ENCODE data around the gene EWSR1.

The EWSR1 gene

DNA sequence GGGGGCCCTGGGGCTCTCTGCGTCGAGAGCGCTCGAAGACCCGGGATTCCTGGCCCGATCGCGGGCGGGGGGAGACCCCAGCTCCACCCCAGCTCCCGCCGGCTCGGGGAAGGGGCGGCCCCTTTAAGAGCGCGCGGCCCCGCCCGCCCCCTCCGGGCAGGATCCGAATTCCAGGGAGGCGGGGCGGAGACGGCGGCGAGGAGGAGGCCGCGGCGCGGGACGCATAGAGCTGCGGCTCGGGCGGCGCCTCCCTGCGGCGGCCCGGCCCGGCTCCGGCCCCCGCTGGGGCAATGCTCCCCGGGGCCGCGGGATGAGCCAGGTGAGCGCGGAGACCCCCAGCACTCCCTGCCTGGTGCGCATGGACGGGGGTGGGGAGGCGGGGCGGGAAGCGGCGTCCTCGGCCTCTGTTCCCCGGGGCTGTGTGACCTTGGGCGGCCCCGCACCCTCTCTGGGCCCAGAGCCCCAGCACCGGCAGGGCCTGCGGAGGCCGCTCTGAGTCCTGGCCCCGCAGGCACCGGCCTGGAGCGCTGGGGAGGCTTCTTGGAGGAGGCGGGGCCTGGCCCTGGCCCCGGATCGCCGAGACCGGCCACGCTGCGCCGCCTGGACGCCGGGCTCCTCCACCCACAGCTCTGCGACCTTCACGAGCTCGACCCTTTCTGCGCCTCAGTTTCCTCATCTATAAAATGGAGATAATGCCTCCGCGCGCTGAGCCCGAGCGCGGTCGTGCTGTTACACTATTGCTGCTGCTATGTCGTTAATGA lies 38.9 kb downstream of the EWSR1 start (continued):
- TF ChIP-seq ZNF501 (tag by site-specific recombination; IDR thresholded peaks at IDR 0.05), result no peak
- no peak; the same call in 1 of the 2 replicates for TF ChIP-seq ZEB2 (tag by site-specific recombination; IDR thresholded peaks at IDR 0.05)
- TF ChIP-seq SETDB1 (IDR thresholded peaks at IDR 0.05; ENCODE audit: insufficient read length, low read length), result no peak
- no peak for TF ChIP-seq OSR2 (tag by site-specific recombination; IDR thresholded peaks at IDR 0.05)
- TF ChIP-seq ZBTB17 (tag by site-specific recombination; IDR thresholded peaks at IDR 0.05), result no peak
- TF ChIP-seq, protein P1, sequence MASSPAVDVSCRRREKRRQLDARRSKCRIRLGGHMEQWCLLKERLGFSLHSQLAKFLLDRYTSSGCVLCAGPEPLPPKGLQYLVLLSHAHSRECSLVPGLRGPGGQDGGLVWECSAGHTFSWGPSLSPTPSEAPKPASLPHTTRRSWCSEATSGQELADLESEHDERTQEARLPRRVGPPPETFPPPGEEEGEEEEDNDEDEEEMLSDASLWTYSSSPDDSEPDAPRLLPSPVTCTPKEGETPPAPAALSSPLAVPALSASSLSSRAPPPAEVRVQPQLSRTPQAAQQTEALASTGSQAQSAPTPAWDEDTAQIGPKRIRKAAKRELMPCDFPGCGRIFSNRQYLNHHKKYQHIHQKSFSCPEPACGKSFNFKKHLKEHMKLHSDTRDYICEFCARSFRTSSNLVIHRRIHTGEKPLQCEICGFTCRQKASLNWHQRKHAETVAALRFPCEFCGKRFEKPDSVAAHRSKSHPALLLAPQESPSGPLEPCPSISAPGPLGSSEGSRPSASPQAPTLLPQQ (tag by site-specific recombination; IDR thresholded peaks at IDR 0.05), result peak; percentile 98
- peak; percentile 50; the same call in 1 of the 2 replicates for TF ChIP-seq KLF10 (tag by site-specific recombination; IDR thresholded peaks at IDR 0.05)
- TF ChIP-seq ZNF548 (tag by site-specific recombination; IDR thresholded peaks at IDR 0.05), result no peak
- TF ChIP-seq ZSCAN16 (tag by site-specific recombination; IDR thresholded peaks at IDR 0.05), result no peak
- TF ChIP-seq ZNF843 (tag by site-specific recombination; IDR thresholded peaks at IDR 0.05), result no peak
- TF ChIP-seq ZNF350 (tag by site-specific recombination; IDR thresholded peaks at IDR 0.05), result no peak
- TF ChIP-seq, protein P2, sequence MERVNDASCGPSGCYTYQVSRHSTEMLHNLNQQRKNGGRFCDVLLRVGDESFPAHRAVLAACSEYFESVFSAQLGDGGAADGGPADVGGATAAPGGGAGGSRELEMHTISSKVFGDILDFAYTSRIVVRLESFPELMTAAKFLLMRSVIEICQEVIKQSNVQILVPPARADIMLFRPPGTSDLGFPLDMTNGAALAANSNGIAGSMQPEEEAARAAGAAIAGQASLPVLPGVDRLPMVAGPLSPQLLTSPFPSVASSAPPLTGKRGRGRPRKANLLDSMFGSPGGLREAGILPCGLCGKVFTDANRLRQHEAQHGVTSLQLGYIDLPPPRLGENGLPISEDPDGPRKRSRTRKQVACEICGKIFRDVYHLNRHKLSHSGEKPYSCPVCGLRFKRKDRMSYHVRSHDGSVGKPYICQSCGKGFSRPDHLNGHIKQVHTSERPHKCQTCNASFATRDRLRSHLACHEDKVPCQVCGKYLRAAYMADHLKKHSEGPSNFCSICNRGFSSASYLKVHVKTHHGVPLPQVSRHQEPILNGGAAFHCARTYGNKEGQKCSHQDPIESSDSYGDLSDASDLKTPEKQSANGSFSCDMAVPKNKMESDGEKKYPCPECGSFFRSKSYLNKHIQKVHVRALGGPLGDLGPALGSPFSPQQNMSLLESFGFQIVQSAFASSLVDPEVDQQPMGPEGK (tag by site-specific recombination; IDR thresholded peaks at IDR 0.05), result peak; percentile 66; the same call in 1 of the 2 replicates
- no peak for TF ChIP-seq REPIN1 (tag by site-specific recombination; IDR thresholded peaks at IDR 0.05; ENCODE audit: low read depth)
- TF ChIP-seq ZNF274 (IDR thresholded peaks at IDR 0.05; ENCODE audit: low read length), result no peak
- no peak for TF ChIP-seq ZNF274 (tag by site-specific recombination; IDR thresholded peaks at IDR 0.05; ENCODE audit: borderline replicate concordance)
- TF ChIP-seq, protein P3, sequence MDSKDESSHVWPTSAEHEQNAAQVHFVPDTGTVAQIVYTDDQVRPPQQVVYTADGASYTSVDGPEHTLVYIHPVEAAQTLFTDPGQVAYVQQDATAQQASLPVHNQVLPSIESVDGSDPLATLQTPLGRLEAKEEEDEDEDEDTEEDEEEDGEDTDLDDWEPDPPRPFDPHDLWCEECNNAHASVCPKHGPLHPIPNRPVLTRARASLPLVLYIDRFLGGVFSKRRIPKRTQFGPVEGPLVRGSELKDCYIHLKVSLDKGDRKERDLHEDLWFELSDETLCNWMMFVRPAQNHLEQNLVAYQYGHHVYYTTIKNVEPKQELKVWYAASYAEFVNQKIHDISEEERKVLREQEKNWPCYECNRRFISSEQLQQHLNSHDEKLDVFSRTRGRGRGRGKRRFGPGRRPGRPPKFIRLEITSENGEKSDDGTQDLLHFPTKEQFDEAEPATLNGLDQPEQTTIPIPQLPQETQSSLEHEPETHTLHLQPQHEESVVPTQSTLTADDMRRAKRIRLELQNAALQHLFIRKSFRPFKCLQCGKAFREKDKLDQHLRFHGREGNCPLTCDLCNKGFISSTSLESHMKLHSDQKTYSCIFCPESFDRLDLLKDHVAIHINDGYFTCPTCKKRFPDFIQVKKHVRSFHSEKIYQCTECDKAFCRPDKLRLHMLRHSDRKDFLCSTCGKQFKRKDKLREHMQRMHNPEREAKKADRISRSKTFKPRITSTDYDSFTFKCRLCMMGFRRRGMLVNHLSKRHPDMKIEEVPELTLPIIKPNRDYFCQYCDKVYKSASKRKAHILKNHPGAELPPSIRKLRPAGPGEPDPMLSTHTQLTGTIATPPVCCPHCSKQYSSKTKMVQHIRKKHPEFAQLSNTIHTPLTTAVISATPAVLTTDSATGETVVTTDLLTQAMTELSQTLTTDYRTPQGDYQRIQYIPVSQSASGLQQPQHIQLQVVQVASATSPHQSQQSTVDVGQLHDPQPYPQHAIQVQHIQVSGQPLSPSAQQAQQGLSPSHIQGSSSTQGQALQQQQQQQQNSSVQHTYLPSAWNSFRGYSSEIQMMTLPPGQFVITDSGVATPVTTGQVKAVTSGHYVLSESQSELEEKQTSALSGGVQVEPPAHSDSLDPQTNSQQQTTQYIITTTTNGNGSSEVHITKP (tag by site-specific recombination; IDR thresholded peaks at IDR 0.05), result no peak
- TF ChIP-seq ZNF19 (tag by site-specific recombination; IDR thresholded peaks at IDR 0.05; ENCODE audit: low read depth), result no peak
- no peak for TF ChIP-seq ZNF157 (tag by site-specific recombination; IDR thresholded peaks at IDR 0.05)
- TF ChIP-seq, protein P4, sequence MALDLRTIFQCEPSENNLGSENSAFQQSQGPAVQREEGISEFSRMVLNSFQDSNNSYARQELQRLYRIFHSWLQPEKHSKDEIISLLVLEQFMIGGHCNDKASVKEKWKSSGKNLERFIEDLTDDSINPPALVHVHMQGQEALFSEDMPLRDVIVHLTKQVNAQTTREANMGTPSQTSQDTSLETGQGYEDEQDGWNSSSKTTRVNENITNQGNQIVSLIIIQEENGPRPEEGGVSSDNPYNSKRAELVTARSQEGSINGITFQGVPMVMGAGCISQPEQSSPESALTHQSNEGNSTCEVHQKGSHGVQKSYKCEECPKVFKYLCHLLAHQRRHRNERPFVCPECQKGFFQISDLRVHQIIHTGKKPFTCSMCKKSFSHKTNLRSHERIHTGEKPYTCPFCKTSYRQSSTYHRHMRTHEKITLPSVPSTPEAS (tag by site-specific recombination; IDR thresholded peaks at IDR 0.05), result no peak
- TF ChIP-seq, protein P5, sequence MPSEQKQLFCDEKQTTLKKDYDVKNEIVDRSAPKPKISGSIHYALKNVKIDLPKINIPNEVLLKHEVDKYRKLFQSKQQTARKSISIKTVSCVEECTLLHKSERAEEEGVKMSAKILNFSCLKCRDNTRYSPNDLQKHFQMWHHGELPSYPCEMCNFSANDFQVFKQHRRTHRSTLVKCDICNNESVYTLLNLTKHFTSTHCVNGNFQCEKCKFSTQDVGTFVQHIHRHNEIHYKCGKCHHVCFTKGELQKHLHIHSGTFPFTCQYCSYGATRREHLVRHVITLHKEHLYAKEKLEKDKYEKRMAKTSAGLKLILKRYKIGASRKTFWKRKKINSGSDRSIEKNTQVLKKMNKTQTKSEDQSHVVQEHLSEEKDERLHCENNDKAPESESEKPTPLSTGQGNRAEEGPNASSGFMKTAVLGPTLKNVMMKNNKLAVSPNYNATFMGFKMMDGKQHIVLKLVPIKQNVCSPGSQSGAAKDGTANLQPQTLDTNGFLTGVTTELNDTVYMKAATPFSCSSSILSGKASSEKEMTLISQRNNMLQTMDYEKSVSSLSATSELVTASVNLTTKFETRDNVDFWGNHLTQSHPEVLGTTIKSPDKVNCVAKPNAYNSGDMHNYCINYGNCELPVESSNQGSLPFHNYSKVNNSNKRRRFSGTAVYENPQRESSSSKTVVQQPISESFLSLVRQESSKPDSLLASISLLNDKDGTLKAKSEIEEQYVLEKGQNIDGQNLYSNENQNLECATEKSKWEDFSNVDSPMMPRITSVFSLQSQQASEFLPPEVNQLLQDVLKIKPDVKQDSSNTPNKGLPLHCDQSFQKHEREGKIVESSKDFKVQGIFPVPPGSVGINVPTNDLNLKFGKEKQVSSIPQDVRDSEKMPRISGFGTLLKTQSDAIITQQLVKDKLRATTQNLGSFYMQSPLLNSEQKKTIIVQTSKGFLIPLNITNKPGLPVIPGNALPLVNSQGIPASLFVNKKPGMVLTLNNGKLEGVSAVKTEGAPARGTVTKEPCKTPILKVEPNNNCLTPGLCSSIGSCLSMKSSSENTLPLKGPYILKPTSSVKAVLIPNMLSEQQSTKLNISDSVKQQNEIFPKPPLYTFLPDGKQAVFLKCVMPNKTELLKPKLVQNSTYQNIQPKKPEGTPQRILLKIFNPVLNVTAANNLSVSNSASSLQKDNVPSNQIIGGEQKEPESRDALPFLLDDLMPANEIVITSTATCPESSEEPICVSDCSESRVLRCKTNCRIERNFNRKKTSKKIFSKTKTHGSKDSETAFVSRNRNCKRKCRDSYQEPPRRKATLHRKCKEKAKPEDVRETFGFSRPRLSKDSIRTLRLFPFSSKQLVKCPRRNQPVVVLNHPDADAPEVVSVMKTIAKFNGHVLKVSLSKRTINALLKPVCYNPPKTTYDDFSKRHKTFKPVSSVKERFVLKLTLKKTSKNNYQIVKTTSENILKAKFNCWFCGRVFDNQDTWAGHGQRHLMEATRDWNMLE (tag by site-specific recombination; conservative IDR thresholded peaks at IDR 0.05; ENCODE audit: low read depth), result no peak
- TF ChIP-seq, protein P6, sequence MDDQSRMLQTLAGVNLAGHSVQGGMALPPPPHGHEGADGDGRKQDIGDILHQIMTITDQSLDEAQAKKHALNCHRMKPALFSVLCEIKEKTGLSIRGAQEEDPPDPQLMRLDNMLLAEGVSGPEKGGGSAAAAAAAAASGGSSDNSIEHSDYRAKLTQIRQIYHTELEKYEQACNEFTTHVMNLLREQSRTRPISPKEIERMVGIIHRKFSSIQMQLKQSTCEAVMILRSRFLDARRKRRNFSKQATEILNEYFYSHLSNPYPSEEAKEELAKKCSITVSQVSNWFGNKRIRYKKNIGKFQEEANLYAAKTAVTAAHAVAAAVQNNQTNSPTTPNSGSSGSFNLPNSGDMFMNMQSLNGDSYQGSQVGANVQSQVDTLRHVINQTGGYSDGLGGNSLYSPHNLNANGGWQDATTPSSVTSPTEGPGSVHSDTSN (CRISPR knock-in tag; IDR thresholded peaks at IDR 0.05), result no peak
- no peak for TF ChIP-seq ZNF155 (tag by site-specific recombination; IDR thresholded peaks at IDR 0.05)
- TF ChIP-seq ZNF404 (tag by site-specific recombination; IDR thresholded peaks at IDR 0.05), result no peak
- no peak for TF ChIP-seq ZNF37A (tag by site-specific recombination; IDR thresholded peaks at IDR 0.05)
- no peak for TF ChIP-seq SCRT1 (tag by site-specific recombination; IDR thresholded peaks at IDR 0.05; ENCODE audit: borderline replicate concordance)
- TF ChIP-seq IKZF3 (tag by site-specific recombination; IDR thresholded peaks at IDR 0.05), result peak; percentile 91

Measured in HEK293 (cell line).